ENCODE data around the gene GLT8D2. TPM values are rescaled to one million over a fixed set of nuclear protein-coding genes. Genes with fewer than 3 reads are reported as not detected.
A peak's percentile ranks its signal among the peaks of the same experiment; 100 is the strongest.

The GLT8D2 gene
- total RNA-seq, 1 donor from 2014 or later, result 45.4 TPM

GRCh38 chr12:104054681-104055346 lies 4.8 kb upstream of the GLT8D2 start:
- Mint-ChIP-seq H3K4me3 (ENCODE audit: unreplicated experiment) (no peak overlapping the region), H3K27ac (ENCODE audit: unreplicated experiment) (no peak overlapping the region), H3K4me1 (ENCODE audit: unreplicated experiment) (peaks cover 10% of the 10 kb centered on the region), H3K36me3 (ENCODE audit: unreplicated experiment) (peaks cover 2% of the 10 kb centered on the region), H3K9me3 (ENCODE audit: unreplicated experiment) (no peaks in the 10 kb centered on the region), H3K27me3 (ENCODE audit: unreplicated experiment) (no peaks in the 10 kb centered on the region)
- no peak for TF ChIP-seq CTCF (IDR thresholded peaks at IDR 0.05)
- no peak for DNase-seq (ENCODE audit: extremely low spot score, unreplicated experiment)

- H3K27ac Mint-ChIP-seq (ENCODE audit: unreplicated experiment), result peak overlapping the region; percentile 94
- H3K27me3 Mint-ChIP-seq (ENCODE audit: unreplicated experiment), result no peaks in the 10 kb centered on the region
- H3K9me3 Mint-ChIP-seq (ENCODE audit: unreplicated experiment), result no peaks in the 10 kb centered on the region
- H3K4me3 Mint-ChIP-seq (ENCODE audit: unreplicated experiment), result peak overlapping the region; percentile 84
- H3K36me3 Mint-ChIP-seq (ENCODE audit: unreplicated experiment), result no peaks in the 10 kb centered on the region
- no peak for TF ChIP-seq CTCF (IDR thresholded peaks at IDR 0.05)
- peaks cover 38% of the 10 kb centered on the region for H3K4me1 Mint-ChIP-seq (ENCODE audit: unreplicated experiment)
- DNase-seq (ENCODE audit: extremely low spot score, unreplicated experiment), result no peak
Measured at GRCh38 chr12:104050436-104050835, 449 bp upstream of the GLT8D2 start.

GRCh38 chr12:104049278-104049902 lies 597 bp downstream of the GLT8D2 start:
- Mint-ChIP-seq H3K27ac (ENCODE audit: unreplicated experiment) (peak overlapping the region; percentile 94), H3K9me3 (ENCODE audit: unreplicated experiment) (no peaks in the 10 kb centered on the region), H3K4me1 (ENCODE audit: unreplicated experiment) (peaks cover 48% of the 10 kb centered on the region), H3K36me3 (ENCODE audit: unreplicated experiment) (peaks cover 2% of the 10 kb centered on the region), H3K27me3 (ENCODE audit: unreplicated experiment) (no peaks in the 10 kb centered on the region), H3K4me3 (ENCODE audit: unreplicated experiment) (peak overlapping the region; percentile 84)
- TF ChIP-seq CTCF (IDR thresholded peaks at IDR 0.05), result no peak
- no peak for DNase-seq (ENCODE audit: extremely low spot score, unreplicated experiment)

- H3K27me3 Mint-ChIP-seq (ENCODE audit: unreplicated experiment), result no peaks in the 10 kb centered on the region
- no peak for TF ChIP-seq CTCF (IDR thresholded peaks at IDR 0.05)
- peak overlapping the region; percentile 94 for H3K27ac Mint-ChIP-seq (ENCODE audit: unreplicated experiment)
- H3K36me3 Mint-ChIP-seq (ENCODE audit: unreplicated experiment), result peaks cover 2% of the 10 kb centered on the region
- no peaks in the 10 kb centered on the region for H3K9me3 Mint-ChIP-seq (ENCODE audit: unreplicated experiment)
- peak overlapping the region; percentile 84 for H3K4me3 Mint-ChIP-seq (ENCODE audit: unreplicated experiment)
- H3K4me1 Mint-ChIP-seq (ENCODE audit: unreplicated experiment), result peaks cover 48% of the 10 kb centered on the region
- DNase-seq (ENCODE audit: extremely low spot score, unreplicated experiment), result no peak
Measured at GRCh38 chr12:104048811-104049210, 1.2 kb downstream of the GLT8D2 start.

GRCh38 chr12:104048162-104048561 lies 1.8 kb downstream of the GLT8D2 start:
- H3K4me1 Mint-ChIP-seq (ENCODE audit: unreplicated experiment), result peaks cover 48% of the 10 kb centered on the region
- no peak for TF ChIP-seq CTCF (IDR thresholded peaks at IDR 0.05)
- H3K27ac Mint-ChIP-seq (ENCODE audit: unreplicated experiment), result peak overlapping the region; percentile 94
- no peak for DNase-seq (ENCODE audit: extremely low spot score, unreplicated experiment)
- peaks cover 2% of the 10 kb centered on the region for H3K36me3 Mint-ChIP-seq (ENCODE audit: unreplicated experiment)
- H3K27me3 Mint-ChIP-seq (ENCODE audit: unreplicated experiment), result no peaks in the 10 kb centered on the region
- H3K9me3 Mint-ChIP-seq (ENCODE audit: unreplicated experiment), result no peaks in the 10 kb centered on the region
- peak overlapping the region; percentile 84 for H3K4me3 Mint-ChIP-seq (ENCODE audit: unreplicated experiment)

Data from osteocyte (in vitro differentiated cells).